ENCODE measurements around the gene ZNF560.
A peak's percentile ranks its signal among the peaks of the same experiment; 100 is the strongest.

The ZNF560 gene

DNA sequence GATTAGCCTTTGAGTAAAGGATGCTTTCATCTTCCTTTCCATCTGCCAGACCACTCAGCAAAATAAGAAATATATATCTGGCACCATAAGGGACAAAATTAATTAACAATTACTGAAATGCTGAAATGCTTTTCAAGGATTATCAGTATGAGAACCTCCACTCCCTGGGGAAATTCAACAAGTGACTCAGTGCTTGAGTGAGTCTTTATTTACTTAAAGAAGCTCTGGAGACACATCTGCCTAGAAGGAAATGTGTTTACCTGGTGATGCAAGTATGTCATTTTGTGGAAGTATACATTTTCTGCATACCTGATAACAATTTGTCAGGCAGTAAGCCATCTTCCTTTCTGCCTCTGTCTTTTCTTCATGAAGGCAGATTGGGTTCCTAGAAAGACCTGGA is 23.4 kb downstream of the ZNF560 start:
- H3K4me3 Mint-ChIP-seq, result no peak overlapping the region
- H3K9me3 Mint-ChIP-seq, result peaks cover 28 to 47% of the 10 kb centered on the region in 2 donors
- H3K27me3 Mint-ChIP-seq, result no peaks in the 10 kb centered on the region
- no peak overlapping the region for H3K27ac Mint-ChIP-seq
- ATAC-seq (no peak), DNase-seq (no peak)
- no peaks in the 10 kb centered on the region for H3K4me1 Mint-ChIP-seq

DNA sequence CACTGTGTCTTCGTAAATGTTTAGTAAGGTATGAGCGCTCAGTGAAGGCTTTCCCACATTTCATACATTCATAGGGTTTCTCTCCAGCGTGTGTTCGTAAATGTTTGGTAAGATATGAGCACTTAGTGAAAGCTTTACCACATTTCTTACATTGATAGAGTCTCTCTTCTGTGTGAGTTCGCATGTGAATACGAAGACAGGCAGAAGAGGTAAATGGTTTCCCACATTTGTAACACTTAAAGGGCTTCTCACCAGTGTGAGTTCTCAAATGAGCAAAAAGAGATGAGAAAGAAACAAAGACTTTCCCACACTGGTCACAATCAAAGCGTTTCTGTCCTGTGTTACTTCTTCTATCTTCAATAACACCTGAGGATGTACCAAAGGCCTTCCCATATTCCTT is 31.3 kb downstream of the ZNF560 start:
- DNase-seq (no peak), ATAC-seq (no peak)
- no peaks in the 10 kb centered on the region for H3K4me1 Mint-ChIP-seq
- no peak overlapping the region for H3K27ac Mint-ChIP-seq
- peaks cover 23 to 41% of the 10 kb centered on the region in 2 donors for H3K9me3 Mint-ChIP-seq
- H3K27me3 Mint-ChIP-seq, result no peaks in the 10 kb centered on the region
- no peak overlapping the region for H3K4me3 Mint-ChIP-seq

- no peak overlapping the region for H3K4me3 Mint-ChIP-seq
- H3K27me3 Mint-ChIP-seq, result no peaks in the 10 kb centered on the region
- H3K9me3 Mint-ChIP-seq, result peaks cover 26 to 58% of the 10 kb centered on the region in 2 donors
- no peak overlapping the region for H3K27ac Mint-ChIP-seq
- H3K4me1 Mint-ChIP-seq, result no peaks in the 10 kb centered on the region
- ATAC-seq (no peak), DNase-seq (no peak)
Measured at GRCh38 chr19:9461938-9462337, 36.5 kb downstream of the ZNF560 start.

- DNase-seq, result no peak
- H3K4me3 Mint-ChIP-seq, result no peak overlapping the region
- no peak overlapping the region for H3K27ac Mint-ChIP-seq
- H3K27me3 Mint-ChIP-seq, result no peaks in the 10 kb centered on the region
- ATAC-seq, result no peak
- no peaks in the 10 kb centered on the region for H3K4me1 Mint-ChIP-seq
- H3K9me3 Mint-ChIP-seq, result peaks cover 53 to 77% of the 10 kb centered on the region in 2 donors
Measured at GRCh38 chr19:9456018-9456689, 42.3 kb downstream of the ZNF560 start.

DNA sequence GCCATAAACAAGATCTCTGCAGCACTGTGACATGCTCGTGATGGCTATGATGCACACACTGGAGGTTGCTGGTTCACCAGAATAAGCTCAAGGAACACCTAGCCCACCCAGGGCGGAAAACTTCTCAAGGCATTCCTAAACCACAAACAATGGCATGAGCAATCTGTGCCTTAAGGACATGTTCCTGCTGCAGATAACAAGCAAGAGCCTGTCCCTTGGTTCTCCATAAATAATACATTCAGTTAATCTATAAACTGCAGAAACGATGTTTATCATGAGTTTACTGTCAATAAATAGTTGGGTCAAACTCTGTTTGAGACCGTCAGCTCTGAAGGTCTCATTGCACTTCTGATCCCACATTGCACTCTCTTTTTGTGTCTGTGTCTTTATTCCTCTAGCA is 44.5 kb downstream of the ZNF560 start:
- DNase-seq (no peak), ATAC-seq (no peak)
- peaks cover 48 to 72% of the 10 kb centered on the region in 2 donors for H3K9me3 Mint-ChIP-seq
- H3K27ac Mint-ChIP-seq, result no peak overlapping the region
- no peaks in the 10 kb centered on the region for H3K27me3 Mint-ChIP-seq
- H3K4me1 Mint-ChIP-seq, result no peaks in the 10 kb centered on the region
- H3K4me3 Mint-ChIP-seq, result no peak overlapping the region

DNA sequence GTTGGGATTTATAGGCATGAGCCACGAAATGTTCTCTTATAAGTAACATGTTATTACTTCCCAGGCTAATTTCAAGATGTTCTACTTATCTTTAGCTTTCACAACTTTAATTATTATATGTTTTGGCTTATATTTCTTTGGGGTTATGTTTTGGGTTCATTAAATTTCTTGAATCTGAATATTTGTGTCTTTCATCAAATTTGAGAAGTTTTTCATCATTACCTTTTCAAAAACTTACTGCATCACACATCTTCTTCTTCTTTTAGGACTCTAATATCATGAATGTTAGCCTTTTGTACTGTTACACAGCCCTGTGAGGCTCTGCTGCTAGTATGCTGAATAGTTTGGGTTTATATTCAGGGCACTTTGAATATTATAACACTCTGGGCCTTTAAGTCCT is 53.4 kb downstream of the ZNF560 start:
- Mint-ChIP-seq H3K9me3 (peaks cover 37 to 42% of the 10 kb centered on the region in 2 donors), H3K27ac (no peak overlapping the region), H3K27me3 (no peaks in the 10 kb centered on the region), H3K4me3 (no peak overlapping the region), H3K4me1 (no peaks in the 10 kb centered on the region)
- ATAC-seq, result no peak
- DNase-seq, result no peak

- peaks cover 13 to 17% of the 10 kb centered on the region in 2 donors for H3K9me3 Mint-ChIP-seq
- H3K4me3 Mint-ChIP-seq, result peak overlapping the region; percentile 91 to 97
- peaks cover 23% of the 10 kb centered on the region for H3K4me1 Mint-ChIP-seq
- DNase-seq, result no peak
- ATAC-seq, result no peak
- H3K27me3 Mint-ChIP-seq, result no peaks in the 10 kb centered on the region
- H3K27ac Mint-ChIP-seq, result peak overlapping the region in 1 of 2 donors; percentile 99
Measured at GRCh38 chr19:9436358-9436757, 62.1 kb downstream of the ZNF560 start.

- peak within 1 kb of the TSS; percentile 91 to 97 for H3K4me3 Mint-ChIP-seq
- H3K9me3 Mint-ChIP-seq, result peaks cover 12 to 20% of the 10 kb centered on the region in 2 donors
- ATAC-seq (peak; percentile 96), DNase-seq (peak; percentile 86 to 94)
- H3K27me3 Mint-ChIP-seq, result no peaks in the 10 kb centered on the region
- peak within 1 kb of the TSS; percentile 99 for H3K27ac Mint-ChIP-seq
- H3K4me1 Mint-ChIP-seq, result peaks cover 23% of the 10 kb centered on the region
Measured at GRCh38 chr19:9435279-9436268, 62.8 kb downstream of the ZNF560 start, which contains the start of gene ZNF266. ZNF266 (minus strand) TSS chr19:9435573; CDS start chr19:9420089, 15,484 bp downstream.

- Mint-ChIP-seq H3K4me1 (peaks cover 21% of the 10 kb centered on the region), H3K27ac (no peak overlapping the region), H3K4me3 (no peak overlapping the region), H3K9me3 (peaks cover 17 to 39% of the 10 kb centered on the region in 2 donors), H3K27me3 (no peaks in the 10 kb centered on the region)
- DNase-seq (peak in 1 of 2 donors; percentile 31), ATAC-seq (no peak)
Measured at GRCh38 chr19:9431475-9431874, 66.9 kb downstream of the ZNF560 start.

- Mint-ChIP-seq H3K9me3 (peaks cover 17 to 46% of the 10 kb centered on the region in 2 donors), H3K27ac (peak overlapping the region in 1 of 2 donors; percentile 0), H3K4me1 (peaks cover 11% of the 10 kb centered on the region), H3K27me3 (no peaks in the 10 kb centered on the region), H3K4me3 (no peak overlapping the region)
- DNase-seq (no peak), ATAC-seq (no peak)
Measured at GRCh38 chr19:9430444-9430843, 68.0 kb downstream of the ZNF560 start.

GRCh38 chr19:9427941-9428340 is 70.5 kb downstream of the ZNF560 start:
- ATAC-seq, result no peak
- Mint-ChIP-seq H3K9me3 (peaks cover 26 to 68% of the 10 kb centered on the region in 2 donors), H3K4me1 (no peaks in the 10 kb centered on the region), H3K27ac (no peak overlapping the region), H3K4me3 (no peak overlapping the region), H3K27me3 (no peaks in the 10 kb centered on the region)
- DNase-seq, result no peak

All from stimulated activated naive CD8-positive, alpha-beta T cell treated with anti-CD3 and anti-CD28 coated beads, Interleukin-15, amount 100 ng/mL, for 72 hours (primary cell).